WTC11 (cell line): ENCODE measurements around the gene SH3GL2.

Experiments used
- CTCF ChIP-seq: fragments of 200-600 bp; IDR thresholded peaks from 2 replicates; pipeline ENCODE4 v1.8.0; 2022; ENCODE audit warnings: antibody characterized with exemption
- IRF2 ChIP-seq: sonication (generic); formaldehyde crosslinking; IDR thresholded peaks from 2 replicates; pipeline ENCODE4 v1.8.0; 2022; ENCODE audit warnings: low read depth, missing genetic modification reagents, borderline replicate concordance
- TEAD4 ChIP-seq: sonication (generic); formaldehyde crosslinking; IDR thresholded peaks from 2 replicates; pipeline ENCODE4 v1.8.0; 2022; ENCODE audit warnings: mild to moderate bottlenecking, missing genetic modification reagents
- TF ChIP-seq, protein P1 (sequence below): sonication (generic); formaldehyde crosslinking; IDR thresholded peaks from 2 replicates; pipeline ENCODE4 v1.8.1; 2022; ENCODE audit warnings: missing genetic modification reagents, borderline replicate concordance
- TF ChIP-seq, protein P2 (sequence below): sonication (generic); formaldehyde crosslinking; IDR thresholded peaks from 2 replicates; pipeline ENCODE4 v1.8.1; 2023; ENCODE audit warnings: mild to moderate bottlenecking, moderate library complexity, missing genetic modification reagents

GRCh38 chr9:17635115-17635890 is 56.4 kb downstream of the SH3GL2 start:
- TF ChIP-seq CTCF (no peak), TEAD4 (no peak), IRF2 (CRISPR knock-in tag) (no peak)
- TF ChIP-seq, protein P1, sequence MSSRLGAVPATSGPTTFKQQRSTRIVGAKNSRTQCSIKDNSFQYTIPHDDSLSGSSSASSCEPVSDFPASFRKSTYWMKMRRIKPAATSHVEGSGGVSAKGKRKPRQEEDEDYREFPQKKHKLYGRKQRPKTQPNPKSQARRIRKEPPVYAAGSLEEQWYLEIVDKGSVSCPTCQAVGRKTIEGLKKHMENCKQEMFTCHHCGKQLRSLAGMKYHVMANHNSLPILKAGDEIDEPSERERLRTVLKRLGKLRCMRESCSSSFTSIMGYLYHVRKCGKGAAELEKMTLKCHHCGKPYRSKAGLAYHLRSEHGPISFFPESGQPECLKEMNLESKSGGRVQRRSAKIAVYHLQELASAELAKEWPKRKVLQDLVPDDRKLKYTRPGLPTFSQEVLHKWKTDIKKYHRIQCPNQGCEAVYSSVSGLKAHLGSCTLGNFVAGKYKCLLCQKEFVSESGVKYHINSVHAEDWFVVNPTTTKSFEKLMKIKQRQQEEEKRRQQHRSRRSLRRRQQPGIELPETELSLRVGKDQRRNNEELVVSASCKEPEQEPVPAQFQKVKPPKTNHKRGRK (CRISPR knock-in tag): no peak
- TF ChIP-seq, protein P2, sequence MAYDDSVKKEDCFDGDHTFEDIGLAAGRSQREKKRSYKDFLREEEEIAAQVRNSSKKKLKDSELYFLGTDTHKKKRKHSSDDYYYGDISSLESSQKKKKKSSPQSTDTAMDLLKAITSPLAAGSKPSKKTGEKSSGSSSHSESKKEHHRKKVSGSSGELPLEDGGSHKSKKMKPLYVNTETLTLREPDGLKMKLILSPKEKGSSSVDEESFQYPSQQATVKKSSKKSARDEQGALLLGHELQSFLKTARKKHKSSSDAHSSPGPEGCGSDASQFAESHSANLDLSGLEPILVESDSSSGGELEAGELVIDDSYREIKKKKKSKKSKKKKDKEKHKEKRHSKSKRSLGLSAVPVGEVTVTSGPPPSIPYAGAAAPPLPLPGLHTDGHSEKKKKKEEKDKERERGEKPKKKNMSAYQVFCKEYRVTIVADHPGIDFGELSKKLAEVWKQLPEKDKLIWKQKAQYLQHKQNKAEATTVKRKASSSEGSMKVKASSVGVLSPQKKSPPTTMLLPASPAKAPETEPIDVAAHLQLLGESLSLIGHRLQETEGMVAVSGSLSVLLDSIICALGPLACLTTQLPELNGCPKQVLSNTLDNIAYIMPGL: no peak
